Calu3 (cell line): Measurements from ENCODE around the gene FAM53A. TPM values are rescaled to one million over a fixed set of nuclear protein-coding genes. Genes with fewer than 3 reads are reported as not detected.

Source experiments
- BruUV-seq: library from RNA; stranded (reverse); fragments of 400-500 nt; replicated peaks from 2 replicates; lab custom pipeline; 2021; lab: Mats Ljungman, UMichigan
- CTCF ChIA-PET: fragments of 300-600 bp; sonication (Branson Sonifier 250); formaldehyde crosslinking; loops from one replicate; lab custom pipeline; 2022; ENCODE audit warnings: antibody characterized with exemption; lab: Charles Lee
- DNase-seq: peaks from one replicate; pipeline ENCODE4 v3.0.0; 2022
- H3K27ac Mint-ChIP-seq: one replicate; pipeline ENCODE4 v1.8.0; 2022; ENCODE audit warnings: mixed read lengths; ENCODE audit not compliant: unreplicated experiment
- H3K27me3 Mint-ChIP-seq: one replicate; pipeline ENCODE4 v1.8.0; 2022; ENCODE audit warnings: mixed read lengths; ENCODE audit not compliant: unreplicated experiment
- H3K36me3 Mint-ChIP-seq: one replicate; pipeline ENCODE4 v1.8.0; 2022; ENCODE audit warnings: mild to moderate bottlenecking, moderate library complexity, mixed read lengths; ENCODE audit not compliant: insufficient read depth, unreplicated experiment
- H3K4me1 Mint-ChIP-seq: one replicate; pipeline ENCODE4 v1.8.0; 2022; ENCODE audit warnings: mild to moderate bottlenecking, low read depth, mixed read lengths; ENCODE audit not compliant: unreplicated experiment
- H3K4me3 Mint-ChIP-seq: one replicate; pipeline ENCODE4 v1.8.0; 2022; ENCODE audit warnings: mild to moderate bottlenecking, low read depth, moderate library complexity, mixed read lengths; ENCODE audit not compliant: unreplicated experiment
- H3K9me3 Mint-ChIP-seq: one replicate; pipeline ENCODE4 v1.8.0; 2022; ENCODE audit warnings: low read depth, mixed read lengths; ENCODE audit not compliant: unreplicated experiment
- intact Hi-C: fragments of 100-400 bp; cut with micrococcal nuclease; formaldehyde crosslinking; loops from one replicate; pipeline ENCODE4 v1.10.0; 2022; ENCODE audit not compliant: unreplicated experiment
- total RNA-seq: library from RNA; stranded (reverse); gene quantifications from 2 replicates; pipeline ENCODE4 v1.2.3, GENCODE V29; 2022
- TF ChIP-seq, protein P1 (sequence below): fragments of 200-600 bp; IDR thresholded peaks from one replicate; pipeline ENCODE4 v1.8.0; 2022; ENCODE audit warnings: antibody characterized with exemption; ENCODE audit not compliant: unreplicated experiment

Gene FAM53A
- total RNA-seq, 1 experiment from 2014 or later: 7.3 TPM

DNA sequence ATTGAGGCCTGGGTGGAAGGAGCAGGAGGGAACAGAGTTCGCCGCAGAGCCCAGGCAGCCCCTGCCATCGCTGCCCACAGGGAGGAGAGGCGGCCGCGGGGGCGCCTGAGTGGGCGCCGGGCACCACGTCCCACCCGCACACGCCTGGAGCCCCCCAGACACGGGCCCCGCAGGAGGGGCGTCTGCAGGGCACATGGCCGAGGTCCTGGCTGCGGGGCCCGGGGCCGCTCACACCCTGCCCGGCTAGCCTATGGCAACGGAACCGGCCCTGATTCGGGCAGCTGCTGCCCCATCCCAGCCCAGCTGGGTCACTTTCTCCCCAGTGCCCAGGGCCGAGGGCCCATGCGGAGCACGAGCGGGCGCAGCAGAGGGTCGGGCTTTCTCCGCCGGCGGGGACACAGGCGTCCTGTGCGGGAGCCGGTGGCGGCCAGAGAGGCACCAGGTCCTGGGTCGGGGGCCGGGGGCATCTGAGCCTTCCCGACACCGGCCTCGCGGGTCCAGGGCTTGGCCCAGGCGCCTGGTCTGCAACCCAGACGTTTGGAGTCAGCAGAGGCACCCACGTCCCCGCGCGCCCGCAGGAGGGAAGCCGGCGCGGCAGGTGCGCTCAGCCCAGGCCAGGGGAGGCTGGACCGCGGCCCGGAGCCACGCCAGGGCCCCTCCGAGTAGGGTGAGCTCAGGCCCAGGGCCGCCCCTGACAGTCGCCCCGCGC is 91.2 kb downstream of the FAM53A start:
- DNase-seq: no peak
- H3K27me3 Mint-ChIP-seq: peaks cover 13% of the 10 kb centered on the region
- peaks cover 2% of the 10 kb centered on the region for H3K9me3 Mint-ChIP-seq
- H3K4me1 Mint-ChIP-seq: no peaks in the 10 kb centered on the region
- H3K27ac Mint-ChIP-seq: no peak overlapping the region
- no peaks in the 10 kb centered on the region for H3K36me3 Mint-ChIP-seq
- TF ChIP-seq, protein P1, sequence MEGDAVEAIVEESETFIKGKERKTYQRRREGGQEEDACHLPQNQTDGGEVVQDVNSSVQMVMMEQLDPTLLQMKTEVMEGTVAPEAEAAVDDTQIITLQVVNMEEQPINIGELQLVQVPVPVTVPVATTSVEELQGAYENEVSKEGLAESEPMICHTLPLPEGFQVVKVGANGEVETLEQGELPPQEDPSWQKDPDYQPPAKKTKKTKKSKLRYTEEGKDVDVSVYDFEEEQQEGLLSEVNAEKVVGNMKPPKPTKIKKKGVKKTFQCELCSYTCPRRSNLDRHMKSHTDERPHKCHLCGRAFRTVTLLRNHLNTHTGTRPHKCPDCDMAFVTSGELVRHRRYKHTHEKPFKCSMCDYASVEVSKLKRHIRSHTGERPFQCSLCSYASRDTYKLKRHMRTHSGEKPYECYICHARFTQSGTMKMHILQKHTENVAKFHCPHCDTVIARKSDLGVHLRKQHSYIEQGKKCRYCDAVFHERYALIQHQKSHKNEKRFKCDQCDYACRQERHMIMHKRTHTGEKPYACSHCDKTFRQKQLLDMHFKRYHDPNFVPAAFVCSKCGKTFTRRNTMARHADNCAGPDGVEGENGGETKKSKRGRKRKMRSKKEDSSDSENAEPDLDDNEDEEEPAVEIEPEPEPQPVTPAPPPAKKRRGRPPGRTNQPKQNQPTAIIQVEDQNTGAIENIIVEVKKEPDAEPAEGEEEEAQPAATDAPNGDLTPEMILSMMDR: no peak
- no TSS peak for BruUV-seq
- intact Hi-C loops: no loop called here
- no peak overlapping the region for H3K4me3 Mint-ChIP-seq
- CTCF ChIA-PET: interaction anchor here (0.6 kb wide), 2 partner anchors 13 to 969 kb away, joined by 3 read pairs; no protein-coding TSS in a partner anchor

GRCh38 chr4:1592068-1592708 is 91.9 kb downstream of the FAM53A start:
- no peak for DNase-seq
- Mint-ChIP-seq H3K9me3 (peaks cover 2% of the 10 kb centered on the region), H3K4me3 (no peak overlapping the region), H3K27ac (no peak overlapping the region), H3K4me1 (no peaks in the 10 kb centered on the region), H3K27me3 (peaks cover 18% of the 10 kb centered on the region), H3K36me3 (no peaks in the 10 kb centered on the region)
- intact Hi-C loops: no loop called here
- TF ChIP-seq, protein P1: no peak
- BruUV-seq: no TSS peak
- CTCF ChIA-PET: no interaction called here

DNA sequence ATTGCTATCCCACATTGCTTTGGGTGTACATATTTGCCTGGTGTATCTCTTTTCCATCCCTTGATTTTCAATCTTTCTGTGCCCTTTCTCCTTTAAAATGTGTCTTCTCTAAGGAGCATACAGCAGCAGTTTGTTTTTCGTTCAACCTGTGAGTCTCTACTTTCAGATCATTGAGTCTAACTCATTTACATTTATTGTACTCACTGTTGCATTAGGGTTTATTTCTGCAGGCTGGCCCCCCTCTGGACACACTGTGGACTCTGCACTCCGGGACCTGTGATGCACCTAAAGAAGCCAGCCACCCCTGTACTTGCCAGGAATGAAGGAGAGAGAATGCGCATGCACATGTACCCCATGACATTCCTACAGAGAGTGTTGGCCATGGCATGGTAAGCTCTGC is 93.0 kb downstream of the FAM53A start:
- Mint-ChIP-seq H3K27ac (no peak overlapping the region), H3K4me3 (no peak overlapping the region), H3K4me1 (no peaks in the 10 kb centered on the region), H3K36me3 (no peaks in the 10 kb centered on the region), H3K27me3 (peaks cover 26% of the 10 kb centered on the region), H3K9me3 (peaks cover 2% of the 10 kb centered on the region)
- no TSS peak for BruUV-seq
- no peak for DNase-seq
- CTCF ChIA-PET: no interaction called here
- TF ChIP-seq, protein P1: no peak
- intact Hi-C loops: no loop called here

- H3K27ac Mint-ChIP-seq: no peak overlapping the region
- peaks cover 2% of the 10 kb centered on the region for H3K9me3 Mint-ChIP-seq
- no peak for DNase-seq
- H3K4me3 Mint-ChIP-seq: no peak overlapping the region
- TF ChIP-seq, protein P1: no peak
- BruUV-seq: no TSS peak
- no peaks in the 10 kb centered on the region for H3K36me3 Mint-ChIP-seq
- intact Hi-C loops: no loop called here
- H3K4me1 Mint-ChIP-seq: no peaks in the 10 kb centered on the region
- H3K27me3 Mint-ChIP-seq: peaks cover 26% of the 10 kb centered on the region
- CTCF ChIA-PET: no interaction called here
Measured at GRCh38 chr4:1590244-1590643, 93.9 kb downstream of the FAM53A start.

Other genes with a start within 250 kb of the FAM53A start
- 46.1 and 49.3 TPM in 2 replicates for gene SLBP, start 28.0 kb upstream of the FAM53A start, total RNA-seq
- gene TMEM129, start 37.0 kb upstream of the FAM53A start, total RNA-seq: 29.8 and 31.0 TPM in 2 replicates
- 89.6 and 95.9 TPM in 2 replicates for gene TACC3, start 37.2 kb upstream of the FAM53A start, total RNA-seq
- gene FGFR3, start 109.0 kb upstream of the FAM53A start, total RNA-seq: 34.3 and 47.5 TPM in 2 replicates
- gene LETM1, start 171.8 kb upstream of the FAM53A start, total RNA-seq: 47.2 and 56.7 TPM in 2 replicates
- 96.0 and 104 TPM in 2 replicates for gene NSD2, start 187.1 kb upstream of the FAM53A start, total RNA-seq